HG02759 (cell line): ENCODE measurements around the gene PLEKHA7.
"Not testable (repeated sequence)": the region's sequence is repeated elsewhere in the genome, so short reads cannot be mapped to it uniquely, and the experiment has no call there.

ENCODE experiments used
- ATAC-seq: cut with Tn5 transposase; IDR thresholded peaks from one replicate; pipeline ENCODE4 v1.9.1; 2021; ENCODE audit warnings: mild to moderate bottlenecking, moderate library complexity; ENCODE audit not compliant: unreplicated experiment

The PLEKHA7 gene

DNA sequence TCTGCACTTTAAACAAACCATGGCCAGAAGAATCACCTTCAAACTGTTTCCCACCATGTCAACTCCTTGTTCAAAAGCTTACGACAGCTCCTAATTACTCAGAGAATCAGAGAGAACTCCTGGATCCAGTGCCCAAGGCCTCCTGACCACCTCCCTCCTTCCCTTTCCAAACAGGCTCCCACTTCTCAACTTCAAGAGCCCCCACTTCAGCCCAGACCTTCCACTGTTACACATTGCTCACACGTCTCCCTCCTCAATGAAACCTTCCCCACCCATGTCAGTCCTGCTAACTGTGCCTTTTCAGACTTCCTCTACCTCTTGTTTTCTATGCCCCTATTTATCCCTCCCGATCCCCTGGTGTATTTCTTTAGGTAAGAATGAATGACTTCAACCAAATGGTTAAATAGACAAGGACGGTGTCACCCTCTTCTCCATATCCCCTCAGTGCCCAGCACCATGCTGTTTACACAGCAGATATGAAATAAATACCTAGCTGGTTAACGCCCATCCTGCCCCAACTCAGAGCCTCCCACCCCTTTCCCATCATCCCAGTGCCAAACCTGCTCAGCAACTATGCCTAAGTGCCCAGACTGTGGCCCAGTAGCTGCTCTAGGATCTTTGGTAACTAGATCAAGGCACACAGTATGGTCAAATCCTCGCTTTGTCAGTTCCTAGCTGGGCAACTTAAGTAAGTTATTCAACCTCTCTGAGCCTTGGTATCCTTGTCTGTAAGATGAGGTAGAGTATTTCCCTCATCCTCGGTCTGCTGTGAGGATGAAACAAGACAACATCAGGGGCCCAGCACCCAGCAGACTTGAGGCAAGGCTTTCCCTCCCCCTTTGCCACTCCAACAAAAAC, 36.8 kb downstream of the PLEKHA7 start:
- no peak for ATAC-seq

DNA sequence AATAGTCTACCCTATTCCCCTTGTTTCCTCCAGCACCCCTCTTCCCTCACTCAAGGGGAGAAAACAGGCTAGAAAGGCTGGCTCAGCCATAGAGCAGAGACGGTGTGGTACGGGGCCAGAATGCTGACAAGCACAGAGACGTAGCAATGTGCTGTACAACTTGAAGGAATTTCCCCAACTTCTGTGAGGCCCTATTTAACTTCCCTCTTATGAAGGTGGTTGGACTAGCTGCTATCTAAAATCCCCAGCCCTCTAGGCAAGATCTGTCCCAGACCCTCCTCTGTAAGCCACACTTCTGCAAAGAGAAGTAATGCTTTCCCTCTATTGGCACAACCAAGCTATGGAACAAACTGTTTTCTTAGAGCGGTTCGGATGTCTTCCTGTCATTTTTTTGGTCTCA, 37.8 kb downstream of the PLEKHA7 start:
- ATAC-seq, result no peak

GRCh38 chr11:16975906-16976305, 38.3 kb downstream of the PLEKHA7 start:
- no peak for ATAC-seq

DNA sequence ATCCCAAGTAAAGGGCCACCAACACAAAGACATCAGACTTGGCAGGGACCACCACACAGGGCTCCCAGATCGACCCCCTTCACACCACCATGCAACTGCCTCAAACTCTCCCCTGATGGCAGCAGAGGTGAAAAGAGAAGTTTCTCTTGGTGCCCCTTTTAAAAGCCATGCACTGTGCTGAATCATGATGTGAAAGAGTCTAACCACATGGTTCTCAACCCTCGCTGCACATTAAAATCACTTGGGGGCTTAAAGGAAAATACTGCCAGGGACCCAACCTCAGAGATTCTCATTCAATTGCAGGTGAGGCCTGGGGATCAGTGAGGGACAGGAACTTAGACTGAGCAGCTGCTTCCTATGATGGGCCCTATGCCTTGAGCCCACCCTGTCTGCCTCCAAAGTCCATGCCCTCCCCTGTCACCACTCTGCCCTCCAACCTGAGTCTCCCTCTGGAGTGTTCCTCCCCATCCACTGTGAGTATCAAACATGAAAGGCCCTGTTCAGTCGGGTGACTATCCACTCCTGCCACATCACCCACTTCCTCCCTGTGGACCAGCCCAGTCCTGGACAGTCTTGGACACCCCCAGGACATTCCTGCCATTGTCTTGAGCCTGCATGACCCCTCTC, 40.8 kb downstream of the PLEKHA7 start:
- ATAC-seq, result no peak

DNA sequence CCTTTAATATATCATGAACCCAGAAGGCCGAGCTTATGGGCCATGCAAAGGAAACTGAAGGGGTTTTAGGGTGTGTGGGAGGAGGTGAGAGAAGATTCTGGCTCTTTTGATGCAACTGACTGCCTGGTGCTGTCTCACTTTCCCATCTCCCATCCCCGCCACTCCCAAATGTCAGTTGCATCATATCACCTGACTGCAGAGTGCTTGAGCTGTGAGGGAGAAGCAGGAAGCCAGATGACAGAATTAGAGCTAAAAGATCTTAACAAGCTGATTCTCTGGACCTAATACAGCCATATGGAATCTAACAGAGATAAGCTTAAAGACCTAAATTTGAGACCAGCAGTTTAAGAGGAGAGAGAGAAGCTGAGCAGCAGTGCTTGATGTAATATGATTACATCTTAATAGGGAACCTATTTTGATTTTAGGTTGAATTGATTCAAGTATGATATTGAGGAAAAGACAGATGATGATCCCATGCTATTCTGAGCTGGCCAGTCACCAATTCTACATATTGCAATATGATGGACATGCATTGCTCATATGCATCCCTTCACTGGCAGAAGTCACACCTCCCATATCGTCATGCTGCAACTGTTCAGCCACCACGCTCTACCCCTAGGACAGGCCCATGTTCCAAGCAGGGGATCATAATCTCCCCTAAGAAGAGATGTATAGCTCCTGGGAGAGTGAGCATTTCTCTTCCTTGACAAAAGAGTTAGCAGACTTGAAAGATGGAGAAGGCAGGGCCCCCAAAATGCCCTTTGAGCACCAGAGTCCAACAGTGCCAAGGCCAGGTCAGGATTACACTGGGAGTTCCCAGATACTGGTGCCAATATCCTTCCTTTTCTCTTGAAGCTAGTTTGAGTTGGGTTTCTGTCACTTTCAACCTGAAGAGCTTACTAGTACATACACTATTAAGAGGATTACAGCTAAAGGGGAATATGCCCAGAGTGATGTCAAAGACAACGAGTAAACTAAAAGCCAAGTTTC, 44.9 kb downstream of the PLEKHA7 start:
- ATAC-seq, result no peak

DNA sequence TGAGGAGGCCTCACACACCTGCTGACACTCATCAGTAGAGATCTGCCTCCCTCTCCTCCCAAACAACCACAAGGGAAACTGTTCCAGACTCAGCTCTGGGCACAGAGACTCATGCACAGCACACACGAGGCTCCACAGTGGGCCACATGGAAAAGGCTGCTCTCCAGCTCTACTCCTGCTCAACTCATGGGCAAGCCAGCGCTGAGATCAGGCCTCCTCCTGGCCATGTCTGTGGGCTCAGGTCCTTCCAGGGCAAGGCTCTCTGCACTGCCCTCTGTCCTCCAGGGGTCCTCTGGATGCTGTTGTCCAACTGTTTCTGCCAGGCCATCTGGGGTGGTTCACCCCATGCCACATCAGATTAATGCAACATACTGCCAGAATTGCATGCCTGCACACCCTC, 46.0 kb downstream of the PLEKHA7 start:
- ATAC-seq, result no peak

DNA sequence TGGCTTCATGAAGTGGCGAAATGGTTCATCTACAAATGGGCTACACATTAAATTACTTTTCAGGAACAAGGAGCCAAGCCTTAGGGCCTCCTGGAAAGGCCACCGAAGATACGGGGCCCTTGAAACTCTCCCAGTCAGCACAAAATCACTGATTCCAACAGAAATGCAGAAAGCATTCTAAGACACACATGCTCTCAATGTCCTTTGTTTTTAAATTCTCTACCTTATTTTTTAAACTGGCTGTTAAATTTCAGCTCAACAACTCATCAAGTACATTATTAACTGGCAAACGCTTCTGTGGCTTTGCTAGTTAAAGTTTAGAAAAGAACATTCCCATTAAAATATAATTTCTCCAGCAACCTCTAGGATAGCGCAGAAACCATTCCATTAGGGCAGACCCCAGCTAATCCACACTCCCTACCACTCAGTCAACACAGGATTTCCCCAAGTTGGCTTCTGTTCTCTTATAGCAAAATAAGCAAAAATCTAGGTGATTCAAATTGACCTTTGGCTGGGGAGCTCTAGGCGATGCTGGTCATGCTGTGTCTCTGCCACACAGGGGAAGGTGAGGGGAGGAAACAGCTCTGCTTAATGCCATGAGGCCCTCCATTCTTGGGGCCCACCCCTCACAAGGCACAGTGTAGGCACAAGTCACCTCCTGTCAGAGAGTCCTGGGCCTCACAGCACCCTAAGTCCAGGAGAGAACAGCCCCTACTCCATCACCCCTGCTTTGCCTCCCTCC, 47.1 kb downstream of the PLEKHA7 start:
- no peak for ATAC-seq

GRCh38 chr11:16964501-16964900, 49.7 kb downstream of the PLEKHA7 start:
- ATAC-seq, result no peak

DNA sequence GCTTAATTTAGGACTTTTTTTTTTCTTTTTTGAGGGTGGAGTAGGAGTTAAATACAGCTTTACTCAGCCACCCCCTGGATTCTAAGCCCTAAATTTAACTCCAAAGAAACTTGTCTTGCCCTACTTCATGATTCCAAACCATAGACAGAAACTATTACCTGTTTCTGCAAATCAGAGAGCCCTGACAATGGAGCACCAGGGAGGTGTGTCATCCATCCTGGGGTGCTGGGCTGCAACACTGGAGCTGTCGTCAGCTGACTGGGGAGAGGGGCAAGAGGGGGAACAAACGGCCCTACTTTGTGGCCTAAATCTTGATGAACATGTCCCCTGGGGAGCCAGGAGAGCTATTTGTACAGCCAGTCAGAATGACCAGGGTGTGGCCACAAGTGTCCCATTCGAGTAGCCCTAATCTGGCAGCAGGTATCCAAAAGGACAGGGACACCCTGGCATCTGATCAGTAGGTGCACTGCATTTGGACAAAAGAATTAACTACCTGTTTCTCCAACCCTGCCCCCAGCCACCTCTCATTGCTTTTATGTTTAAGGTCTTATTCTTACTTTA, 50.8 kb downstream of the PLEKHA7 start:
- ATAC-seq, result no peak

GRCh38 chr11:16962589-16962988, 51.6 kb downstream of the PLEKHA7 start:
- not testable (repeated sequence) for ATAC-seq

GRCh38 chr11:16962146-16962545, 52.1 kb downstream of the PLEKHA7 start:
- ATAC-seq, result no peak

GRCh38 chr11:16960250-16960649, 54.0 kb downstream of the PLEKHA7 start:
- no peak for ATAC-seq

- ATAC-seq, result no peak
Observed at GRCh38 chr11:16959602-16960001, 54.6 kb downstream of the PLEKHA7 start.

GRCh38 chr11:16958833-16959232, 55.4 kb downstream of the PLEKHA7 start:
- no peak for ATAC-seq

DNA sequence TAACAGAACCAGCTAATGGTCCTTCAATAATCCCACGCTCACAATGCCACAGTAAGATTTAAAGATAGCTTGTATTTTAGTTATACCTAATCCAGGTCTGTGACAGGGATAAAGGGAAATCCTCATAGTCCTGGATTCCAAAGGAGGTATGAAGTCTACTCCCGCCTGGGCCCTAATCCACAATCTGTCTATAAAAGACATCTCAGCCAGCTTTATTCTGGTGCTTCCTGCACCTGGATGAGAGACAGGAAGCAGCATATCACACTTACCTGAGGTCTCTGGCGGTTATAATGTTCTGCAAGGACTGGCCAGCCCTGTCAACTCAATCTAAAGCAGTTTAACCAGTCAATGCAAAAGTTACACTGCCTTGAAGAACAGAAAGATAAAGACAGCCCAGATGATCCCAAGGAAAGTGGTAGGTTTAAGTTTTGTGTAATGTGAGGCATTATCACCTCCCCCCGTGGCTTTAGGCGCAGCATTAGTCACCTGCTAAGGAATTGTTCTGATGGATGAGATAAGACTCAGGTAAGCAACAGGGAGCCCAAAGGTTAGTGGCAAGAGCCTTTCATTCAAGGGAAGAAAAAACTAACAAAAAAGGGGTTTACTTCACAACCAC, 57.6 kb downstream of the PLEKHA7 start:
- ATAC-seq, result no peak

DNA sequence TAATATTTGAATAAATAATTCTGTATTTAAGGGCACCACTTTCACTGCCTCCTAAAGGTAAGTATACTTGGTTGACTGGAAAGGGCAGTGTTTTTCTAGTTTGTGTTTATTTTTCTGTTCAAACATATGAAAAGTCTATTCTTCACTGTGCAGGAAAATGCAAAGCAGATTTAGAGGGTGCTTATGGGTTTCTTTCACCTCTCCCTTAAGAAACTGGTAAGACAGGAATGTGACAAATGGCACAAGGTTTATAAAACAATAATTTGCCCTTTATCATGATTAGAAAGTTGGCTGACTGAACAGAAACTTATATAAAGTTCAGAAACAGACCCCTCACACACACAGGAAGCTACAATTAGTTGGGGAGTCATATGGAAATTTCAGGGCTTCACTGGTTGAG, 60.6 kb downstream of the PLEKHA7 start:
- ATAC-seq, result no peak

DNA sequence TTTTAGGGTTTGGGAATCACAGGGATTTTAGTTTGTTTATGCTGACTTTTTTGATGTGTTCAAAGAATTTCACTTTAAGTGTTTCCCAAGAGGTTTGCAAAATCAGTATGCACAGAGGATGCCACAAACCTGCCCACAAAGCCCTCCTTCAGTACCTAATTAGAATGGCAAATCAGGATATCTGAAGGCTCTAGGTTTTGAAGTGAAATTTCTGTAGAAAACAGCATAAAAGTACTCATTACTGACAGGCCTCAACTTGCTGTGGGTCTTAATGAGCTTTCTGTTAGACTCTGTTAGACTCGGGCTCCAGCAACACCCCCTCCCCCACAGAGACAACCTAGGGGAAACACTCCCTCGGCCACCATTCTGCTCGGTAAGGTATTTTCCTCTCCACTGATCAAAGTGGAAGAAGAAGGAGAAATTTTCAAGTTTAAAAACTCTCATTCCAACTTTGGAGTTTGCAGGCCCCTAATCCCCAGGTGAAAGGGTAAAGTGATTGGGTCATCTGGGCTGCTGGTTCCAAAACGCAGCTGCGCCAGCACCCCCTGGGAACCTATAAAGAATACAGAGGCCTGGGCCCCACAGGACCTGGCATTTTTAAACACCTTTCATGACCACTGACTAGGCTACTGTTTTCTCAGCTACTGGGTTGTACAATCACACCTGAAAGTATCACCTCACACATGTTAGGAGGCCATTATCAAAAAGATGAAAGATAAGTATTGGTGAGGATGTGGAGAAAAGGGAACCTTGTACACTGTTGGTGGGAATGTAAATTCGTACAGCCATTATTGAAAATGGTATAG, 67.5 kb downstream of the PLEKHA7 start:
- peak; percentile 41 for ATAC-seq

DNA sequence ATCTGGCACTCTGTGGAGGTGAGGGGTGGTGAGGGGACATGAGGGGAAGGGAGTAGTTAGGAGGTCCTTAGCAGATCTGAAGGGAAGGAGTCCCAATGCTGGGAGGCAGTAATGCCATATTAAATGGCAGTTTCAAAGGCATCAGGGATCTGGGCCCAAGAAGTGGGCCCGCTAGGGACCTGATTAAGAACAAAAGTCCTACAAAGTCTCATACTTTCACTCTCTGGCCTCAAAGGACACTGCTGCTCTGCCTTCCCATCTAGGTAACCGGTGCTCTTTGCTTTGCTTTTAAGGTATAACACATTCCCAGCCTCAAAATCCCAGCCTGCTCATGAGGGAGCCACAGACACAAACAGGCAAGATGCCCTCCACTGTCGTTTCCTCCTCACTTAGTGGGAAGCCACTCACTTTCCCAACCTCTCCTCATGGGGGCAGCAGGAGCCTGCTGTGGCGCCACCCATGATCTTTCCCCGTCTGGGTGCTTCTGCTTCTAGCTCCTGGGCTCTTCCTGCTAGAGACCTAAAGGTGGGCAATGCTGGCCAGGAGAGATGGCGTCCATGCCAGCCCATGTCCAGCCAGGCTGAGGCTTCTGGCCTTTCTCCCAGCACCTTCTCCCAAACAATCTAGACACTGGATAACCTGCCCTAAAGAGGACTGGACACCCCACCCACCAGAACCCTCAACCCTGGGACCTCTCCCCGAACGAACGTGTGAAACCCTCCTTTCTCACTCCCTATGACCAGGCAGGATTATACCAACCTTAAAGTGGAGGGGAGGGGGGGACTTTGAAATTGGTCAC, 68.3 kb downstream of the PLEKHA7 start:
- peak; percentile 84 for ATAC-seq
